HG03354 (cell line): ENCODE results near the gene ROPN1B.

Experiments used
- ATAC-seq: cut with Tn5 transposase; IDR thresholded peaks from one replicate; pipeline ENCODE4 v1.9.1; 2021; ENCODE audit warnings: mild to moderate bottlenecking; ENCODE audit not compliant: unreplicated experiment, poor library complexity, severe bottlenecking

The ROPN1B gene

GRCh38 chr3:126002189-126002588, 33.2 kb downstream of the ROPN1B start:
- ATAC-seq = no peak

- no peak for ATAC-seq
Measured at GRCh38 chr3:126003447-126004190, 34.6 kb downstream of the ROPN1B start.

- ATAC-seq = no peak
Measured at GRCh38 chr3:126004217-126004616, 35.2 kb downstream of the ROPN1B start.

GRCh38 chr3:126004692-126005091, 35.7 kb downstream of the ROPN1B start:
- no peak for ATAC-seq

GRCh38 chr3:126005951-126006350, 37.0 kb downstream of the ROPN1B start:
- no peak for ATAC-seq

- no peak for ATAC-seq
Measured at GRCh38 chr3:126008219-126008618, 39.2 kb downstream of the ROPN1B start.

GRCh38 chr3:126009181-126009580, 40.2 kb downstream of the ROPN1B start:
- no peak for ATAC-seq

GRCh38 chr3:126013751-126014156, 44.8 kb downstream of the ROPN1B start:
- no peak for ATAC-seq

- no peak for ATAC-seq
Measured at GRCh38 chr3:126014252-126014651, 45.3 kb downstream of the ROPN1B start.

GRCh38 chr3:126015075-126015474, 46.1 kb downstream of the ROPN1B start:
- no peak for ATAC-seq

- ATAC-seq = no peak
Measured at GRCh38 chr3:126016616-126017015, 47.6 kb downstream of the ROPN1B start.

- no peak for ATAC-seq
Measured at GRCh38 chr3:126017362-126017761, 48.4 kb downstream of the ROPN1B start.

GRCh38 chr3:126018545-126018944, 49.6 kb downstream of the ROPN1B start:
- no peak for ATAC-seq

GRCh38 chr3:126018995-126019394, 50.0 kb downstream of the ROPN1B start:
- no peak for ATAC-seq

GRCh38 chr3:126019683-126020082, 50.7 kb downstream of the ROPN1B start:
- no peak for ATAC-seq

- ATAC-seq = no peak
Measured at GRCh38 chr3:126021224-126021623, 52.2 kb downstream of the ROPN1B start.

- ATAC-seq = no peak
Measured at GRCh38 chr3:126021702-126022101, 52.7 kb downstream of the ROPN1B start.

GRCh38 chr3:126022741-126023359, 53.9 kb downstream of the ROPN1B start:
- ATAC-seq = no peak

- no peak for ATAC-seq
Measured at GRCh38 chr3:126023390-126023789, 54.4 kb downstream of the ROPN1B start.

- no peak for ATAC-seq
Measured at GRCh38 chr3:126024049-126024854, 55.3 kb downstream of the ROPN1B start.
